ENCODE measurements around the gene SHANK3.

SHANK3 gene

DNA sequence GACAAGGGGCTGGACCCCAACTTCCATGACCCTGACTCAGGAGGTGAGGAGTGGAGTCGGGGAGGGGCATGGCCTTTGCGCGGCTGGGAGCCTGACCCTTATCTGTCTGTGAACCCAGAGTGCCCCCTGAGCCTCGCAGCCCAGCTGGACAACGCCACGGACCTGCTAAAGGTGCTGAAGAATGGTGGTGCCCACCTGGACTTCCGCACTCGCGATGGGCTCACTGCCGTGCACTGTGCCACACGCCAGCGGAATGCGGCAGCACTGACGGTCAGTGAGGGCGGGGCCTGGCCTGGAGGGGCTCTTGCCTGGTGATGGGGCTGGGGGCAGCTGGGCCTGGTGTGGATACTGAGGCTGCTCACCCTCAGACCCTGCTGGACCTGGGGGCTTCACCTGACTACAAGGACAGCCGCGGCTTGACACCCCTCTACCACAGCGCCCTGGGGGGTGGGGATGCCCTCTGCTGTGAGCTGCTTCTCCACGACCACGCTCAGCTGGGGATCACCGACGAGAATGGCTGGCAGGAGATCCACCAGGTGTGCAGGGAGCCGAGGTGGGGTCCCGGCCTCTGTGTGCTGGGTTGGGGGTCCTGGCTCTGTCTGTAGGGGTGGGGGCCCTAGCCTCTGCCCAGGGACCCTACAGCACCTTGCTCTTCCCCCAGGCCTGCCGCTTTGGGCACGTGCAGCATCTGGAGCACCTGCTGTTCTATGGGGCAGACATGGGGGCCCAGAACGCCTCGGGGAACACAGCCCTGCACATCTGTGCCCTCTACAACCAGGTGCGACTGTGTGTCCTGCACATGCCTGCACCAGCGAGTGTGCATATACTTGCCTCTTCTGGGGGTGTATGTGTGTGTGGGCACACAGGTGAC, 6.3 kb downstream of the SHANK3 start:
- no peak for DNase-seq (ENCODE audit: low spot score)

DNA sequence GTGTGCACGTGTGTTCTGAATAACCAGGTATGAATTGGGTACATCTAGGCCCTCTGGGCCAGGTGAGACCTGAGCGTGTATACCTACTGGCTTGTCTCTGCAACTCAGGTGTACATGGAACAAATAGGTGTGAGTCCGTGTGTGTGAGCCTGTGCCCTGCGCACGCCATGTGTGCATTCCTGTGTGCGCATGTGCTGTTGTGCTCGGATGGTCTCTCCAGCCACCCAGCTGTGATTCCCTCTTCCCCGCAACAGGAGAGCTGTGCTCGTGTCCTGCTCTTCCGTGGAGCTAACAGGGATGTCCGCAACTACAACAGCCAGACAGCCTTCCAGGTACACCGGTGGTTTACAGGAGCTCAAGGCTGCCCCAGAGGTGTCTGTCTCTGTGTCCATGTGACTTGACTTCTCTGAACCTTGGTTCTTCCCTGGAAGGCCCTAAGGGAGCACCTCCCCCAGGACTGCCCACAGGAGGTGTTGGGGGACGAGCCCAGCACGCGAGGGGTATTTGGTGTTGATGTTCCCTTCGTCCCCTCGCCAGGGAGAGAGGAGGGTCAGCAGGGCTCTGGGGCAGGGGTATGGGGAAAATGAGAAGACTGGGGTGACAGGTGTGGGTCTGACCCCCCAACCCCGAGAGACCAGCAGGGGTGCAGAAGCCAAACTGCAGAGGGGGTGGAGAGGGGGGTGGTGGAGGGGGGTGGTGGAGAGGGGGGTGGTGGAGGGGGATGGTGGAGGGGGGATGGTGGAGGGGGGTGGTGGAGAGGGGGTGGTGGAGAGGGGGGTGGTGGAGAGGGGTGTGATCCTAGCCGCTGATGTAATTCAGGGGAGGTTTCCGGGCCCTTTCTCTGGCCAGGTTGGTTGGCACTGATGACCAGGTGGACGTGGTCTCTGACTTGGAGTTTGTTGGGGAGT, 10.7 kb downstream of the SHANK3 start:
- DNase-seq (ENCODE audit: low spot score) = no peak

DNA sequence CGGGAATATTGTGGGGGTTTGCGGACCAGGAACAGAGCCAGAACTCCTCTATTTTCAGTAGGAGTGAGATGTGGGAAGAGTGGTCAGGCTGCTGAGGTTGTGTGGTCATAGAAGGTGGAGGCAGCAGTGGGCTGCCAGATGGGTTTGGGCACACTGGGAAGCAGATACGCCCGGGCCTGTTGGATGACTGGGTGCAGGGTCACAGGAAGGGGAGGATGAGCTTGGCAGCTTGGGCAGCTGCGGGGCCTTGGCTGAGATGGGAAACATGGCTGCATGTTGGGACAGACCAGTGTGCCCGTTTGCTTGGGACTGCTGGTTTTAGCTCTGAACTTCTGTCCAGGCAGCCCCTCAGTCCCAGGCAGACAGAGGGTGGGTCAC, 11.4 kb downstream of the SHANK3 start:
- DNase-seq (ENCODE audit: low spot score) = no peak

DNA sequence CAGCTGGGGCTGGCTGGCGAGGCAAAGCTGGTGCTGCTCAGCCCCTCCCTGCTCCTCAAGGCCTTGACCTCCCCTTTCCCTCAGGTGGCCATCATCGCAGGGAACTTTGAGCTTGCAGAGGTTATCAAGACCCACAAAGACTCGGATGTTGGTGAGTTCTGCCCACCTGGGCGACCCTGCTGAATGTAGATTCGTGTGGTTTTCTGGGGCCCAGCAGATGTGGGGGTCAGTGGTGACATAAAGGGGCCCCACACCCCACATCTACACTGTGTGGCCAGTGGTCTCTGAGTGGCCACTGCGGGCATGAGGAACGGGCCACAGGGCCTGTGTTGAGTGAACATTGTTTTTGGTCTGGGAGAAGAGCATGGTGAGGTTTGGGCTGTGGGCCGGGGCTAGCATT, 11.9 kb downstream of the SHANK3 start:
- peak; percentile 8 for DNase-seq (ENCODE audit: low spot score)

DNA sequence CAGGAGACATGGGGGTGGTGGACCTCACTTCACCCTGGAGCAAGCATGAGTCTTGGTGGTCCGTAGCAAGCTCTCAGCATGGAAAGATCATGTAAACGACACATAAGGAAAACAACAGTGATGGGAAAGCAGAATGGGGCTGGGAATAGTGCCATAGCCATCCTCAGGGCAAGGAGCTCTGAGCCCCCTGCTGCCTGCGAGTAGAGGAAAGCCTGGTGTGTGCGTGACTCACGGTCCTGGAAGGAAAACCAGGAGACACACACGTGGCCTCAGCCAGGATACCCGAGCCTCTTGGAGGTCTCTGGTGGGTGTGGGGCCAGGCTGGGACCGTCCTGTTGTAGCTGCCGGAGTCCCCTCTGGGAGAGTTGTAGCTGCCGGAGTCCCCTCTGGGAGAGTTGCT, 12.4 kb downstream of the SHANK3 start:
- peak; percentile 11 for DNase-seq (ENCODE audit: low spot score)

DNA sequence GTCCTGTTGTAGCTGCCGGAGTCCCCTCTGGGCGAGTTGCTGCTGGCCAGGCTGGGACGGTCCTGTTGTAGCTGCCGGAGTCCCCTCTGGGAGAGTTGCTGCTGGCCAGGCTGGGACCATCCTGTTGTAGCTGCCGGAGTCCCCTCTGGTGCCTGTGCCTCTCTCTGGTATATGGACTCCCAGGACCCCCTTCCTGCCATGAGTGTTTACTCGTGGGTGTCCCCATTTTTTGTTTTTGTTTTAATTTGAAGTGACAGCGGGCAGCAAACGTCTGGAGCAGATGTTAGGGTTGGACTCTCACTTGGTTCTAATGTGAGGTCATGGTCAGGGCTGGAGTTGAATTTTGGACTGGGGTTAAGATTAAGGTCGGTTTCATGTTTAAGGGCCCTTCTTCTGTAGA, 14.2 kb downstream of the SHANK3 start:
- DNase-seq (ENCODE audit: low spot score) = no peak

DNA sequence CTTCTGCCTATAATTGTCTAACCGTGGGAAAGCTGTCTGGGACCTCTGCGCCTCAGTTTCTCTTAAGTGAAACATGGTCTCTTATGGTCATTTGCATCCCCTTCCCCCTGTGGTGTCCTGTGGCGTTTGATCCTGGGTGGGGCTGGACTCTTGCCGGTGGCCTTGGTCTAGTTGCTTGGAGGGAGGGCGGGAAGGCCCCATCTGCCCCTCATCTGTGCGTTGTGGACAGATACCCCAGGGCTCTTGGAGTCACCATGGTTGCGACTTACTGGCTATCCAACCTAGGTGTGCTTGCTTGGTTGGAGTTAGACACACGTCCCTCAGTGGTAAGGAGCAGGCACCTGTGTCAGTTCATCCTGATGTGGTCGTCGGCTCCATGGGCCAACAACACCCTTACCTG, 15.2 kb downstream of the SHANK3 start:
- no peak for DNase-seq (ENCODE audit: low spot score)

DNA sequence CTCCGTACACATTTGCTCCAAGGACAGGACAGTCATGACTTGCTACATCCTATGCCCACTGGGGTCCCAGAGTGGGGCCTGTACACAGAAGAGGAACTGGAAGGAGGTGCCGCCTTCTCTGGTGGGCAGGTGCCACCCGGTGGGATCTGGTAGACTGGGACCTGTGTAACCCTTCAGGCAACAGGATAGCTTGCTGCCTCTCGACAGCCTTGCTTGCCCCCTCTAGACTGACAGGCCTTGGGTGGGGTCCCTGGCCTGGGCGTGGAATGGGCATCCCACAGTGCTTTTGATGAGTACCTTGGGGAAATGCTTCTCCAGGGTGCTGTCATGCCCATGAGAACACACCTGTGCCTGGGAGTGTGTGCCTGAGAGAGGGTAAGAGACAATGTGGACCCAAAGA, 15.8 kb downstream of the SHANK3 start:
- DNase-seq (ENCODE audit: low spot score) = no peak

DNA sequence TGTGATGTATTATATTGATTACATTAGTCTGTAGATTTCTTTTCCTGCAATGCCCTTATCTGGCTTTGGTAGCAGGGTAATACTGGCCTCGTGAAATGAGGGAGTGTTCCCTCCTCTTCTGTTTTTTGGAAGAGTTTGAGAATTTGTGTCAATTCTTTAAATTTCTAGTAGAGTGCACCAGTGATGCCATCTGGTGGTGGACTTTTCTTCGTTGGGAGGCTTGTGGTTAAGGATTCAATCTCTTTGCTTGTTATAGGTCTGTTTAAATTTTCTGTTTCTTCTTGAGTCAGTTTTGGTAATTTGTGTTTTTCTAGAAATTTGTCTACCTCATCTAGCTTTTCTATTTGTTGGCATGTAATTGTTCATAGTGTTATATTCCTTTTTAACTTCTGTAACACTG, 18.9 kb downstream of the SHANK3 start:
- DNase-seq (ENCODE audit: low spot score) = no peak

DNA sequence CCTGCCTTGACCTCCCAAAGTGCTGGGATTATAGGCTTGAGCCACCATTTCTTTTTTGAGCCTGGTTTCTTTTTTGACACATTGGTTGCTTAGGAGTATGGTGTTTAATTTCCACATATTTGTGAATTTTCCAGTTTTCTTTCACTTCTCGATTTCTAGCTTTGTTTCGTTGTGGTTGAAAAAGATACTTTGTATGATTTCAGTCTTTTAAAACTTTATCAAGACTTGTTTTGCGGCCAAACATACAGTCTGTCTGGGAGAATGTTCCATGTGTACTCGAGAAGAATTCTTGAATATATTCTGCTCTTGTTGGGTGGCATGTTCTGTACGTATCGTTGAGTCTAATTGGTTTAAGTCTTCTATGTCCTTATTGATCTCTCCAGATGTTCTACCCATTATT, 20.8 kb downstream of the SHANK3 start:
- DNase-seq (ENCODE audit: low spot score) = no peak

DNA sequence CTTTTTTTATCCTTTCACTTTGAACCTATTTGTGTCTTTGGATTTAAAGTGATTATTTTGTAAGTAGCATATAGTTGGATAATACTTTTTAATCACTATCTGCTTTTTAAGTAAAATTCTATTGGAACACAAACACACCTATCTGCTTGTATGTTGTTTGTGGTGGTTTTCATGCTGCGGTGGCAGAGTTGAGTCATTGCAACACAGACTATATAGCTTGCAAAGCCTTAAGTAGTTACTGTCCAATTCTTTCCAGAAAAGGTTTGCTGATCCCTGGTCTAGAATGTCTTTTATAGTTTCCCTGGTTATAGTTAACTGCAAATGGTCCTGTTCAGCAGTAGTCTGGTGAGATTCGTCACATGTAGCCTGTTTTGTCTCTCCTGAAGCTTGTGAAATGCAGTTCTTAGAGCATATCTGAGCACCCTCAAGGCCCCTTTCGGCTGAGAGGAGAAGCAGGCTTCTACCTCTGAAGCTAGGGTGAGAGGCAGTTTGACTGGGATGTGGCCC, 21.5 kb downstream of the SHANK3 start:
- no peak for DNase-seq (ENCODE audit: low spot score)

DNA sequence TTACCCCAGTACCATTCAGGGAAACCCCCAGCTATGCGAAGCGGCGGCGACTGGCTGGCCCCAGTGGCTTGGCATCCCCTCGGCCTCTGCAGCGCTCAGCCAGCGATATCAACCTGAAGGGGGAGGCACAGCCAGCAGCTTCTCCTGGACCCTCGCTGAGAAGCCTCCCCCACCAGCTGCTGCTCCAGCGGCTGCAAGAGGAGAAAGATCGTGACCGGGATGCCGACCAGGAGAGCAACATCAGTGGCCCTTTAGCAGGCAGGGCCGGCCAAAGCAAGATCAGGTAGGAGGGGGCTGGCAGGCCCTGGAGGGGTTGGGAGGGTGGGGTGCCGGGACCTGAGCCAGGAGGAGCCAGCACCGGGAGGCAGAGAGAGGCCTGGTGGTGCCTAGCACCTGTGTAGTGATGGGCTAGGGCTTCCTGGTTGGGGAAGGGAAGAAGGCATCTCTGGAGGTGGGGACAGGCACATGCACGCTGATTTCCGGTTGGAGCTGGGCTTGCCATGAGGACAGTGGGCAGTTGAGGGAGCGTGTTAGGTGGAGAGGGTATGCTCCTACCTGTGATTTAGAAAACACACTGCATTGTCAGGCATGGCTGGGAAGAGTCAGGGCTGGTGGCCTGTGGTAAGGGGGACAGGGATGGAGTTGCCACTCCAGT, 22.3 kb downstream of the SHANK3 start:
- no peak for DNase-seq (ENCODE audit: low spot score)

DNA sequence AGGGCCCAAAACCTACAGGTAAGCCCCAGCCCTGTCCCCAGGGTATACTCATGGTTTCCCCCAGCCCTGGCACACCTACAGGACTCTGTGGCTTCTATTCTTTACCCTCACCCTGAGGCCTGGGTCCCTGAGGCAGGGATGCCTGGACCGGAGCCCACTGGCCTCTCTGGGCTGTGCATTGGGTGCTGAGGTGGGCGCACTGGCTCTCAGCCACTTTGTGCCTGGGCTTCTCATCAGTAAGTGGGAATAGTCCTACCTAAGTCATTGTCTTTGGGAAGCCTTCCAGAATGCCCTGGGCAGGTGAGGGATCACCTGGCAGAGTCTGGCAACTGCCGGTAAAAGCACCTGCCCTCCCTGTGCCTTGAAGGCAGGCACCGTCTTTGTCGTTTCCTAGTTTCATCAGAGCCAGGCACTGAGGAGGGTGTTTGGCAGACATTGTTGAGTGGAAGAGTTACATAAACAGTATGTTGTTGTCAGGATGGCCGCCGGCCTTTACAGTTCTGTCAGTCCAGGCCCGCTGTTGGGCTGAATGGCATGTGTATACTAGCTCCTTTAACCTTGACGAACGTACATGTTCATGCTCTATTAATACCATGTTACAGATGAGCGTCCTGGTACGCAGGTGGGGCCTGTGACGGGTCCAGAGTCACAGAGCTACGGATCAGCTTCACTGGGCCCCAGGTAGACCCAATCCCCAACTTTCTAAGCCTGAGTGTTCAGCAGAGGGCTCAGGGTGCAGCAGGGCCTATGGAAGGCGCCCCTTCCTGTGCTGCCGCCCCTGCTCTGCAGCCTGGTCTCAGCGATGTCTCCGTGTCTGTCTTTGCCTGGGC, 23.0 kb downstream of the SHANK3 start:
- no peak for DNase-seq (ENCODE audit: low spot score)

DNA sequence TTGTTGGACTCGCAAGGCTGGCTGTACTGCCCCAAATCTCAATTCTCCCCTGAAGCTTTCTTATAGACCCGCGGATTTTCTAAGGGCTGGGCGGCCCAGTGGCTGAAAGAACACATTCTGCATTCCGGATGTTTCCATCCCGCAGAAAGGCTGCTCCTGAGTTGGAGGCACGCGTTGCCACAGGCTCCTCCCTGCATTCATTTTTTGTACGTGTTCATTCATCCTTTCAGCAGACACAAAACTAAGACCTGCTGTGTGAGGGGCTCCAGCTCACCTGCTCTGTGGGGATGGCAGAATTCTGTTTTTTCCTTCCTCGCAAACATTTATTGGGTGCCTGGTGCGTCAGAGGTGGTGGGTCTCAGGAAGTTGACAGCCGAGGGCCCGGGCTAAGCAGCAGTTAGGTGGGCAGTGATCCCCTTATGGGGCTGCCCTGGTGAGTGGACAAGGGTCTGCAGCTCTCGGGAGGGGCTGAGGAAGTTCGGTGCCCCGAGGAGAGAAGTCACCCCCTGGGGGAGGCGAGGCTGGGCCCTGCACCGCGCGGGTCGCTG, 23.7 kb downstream of the SHANK3 start:
- DNase-seq (ENCODE audit: low spot score) = no peak

DNA sequence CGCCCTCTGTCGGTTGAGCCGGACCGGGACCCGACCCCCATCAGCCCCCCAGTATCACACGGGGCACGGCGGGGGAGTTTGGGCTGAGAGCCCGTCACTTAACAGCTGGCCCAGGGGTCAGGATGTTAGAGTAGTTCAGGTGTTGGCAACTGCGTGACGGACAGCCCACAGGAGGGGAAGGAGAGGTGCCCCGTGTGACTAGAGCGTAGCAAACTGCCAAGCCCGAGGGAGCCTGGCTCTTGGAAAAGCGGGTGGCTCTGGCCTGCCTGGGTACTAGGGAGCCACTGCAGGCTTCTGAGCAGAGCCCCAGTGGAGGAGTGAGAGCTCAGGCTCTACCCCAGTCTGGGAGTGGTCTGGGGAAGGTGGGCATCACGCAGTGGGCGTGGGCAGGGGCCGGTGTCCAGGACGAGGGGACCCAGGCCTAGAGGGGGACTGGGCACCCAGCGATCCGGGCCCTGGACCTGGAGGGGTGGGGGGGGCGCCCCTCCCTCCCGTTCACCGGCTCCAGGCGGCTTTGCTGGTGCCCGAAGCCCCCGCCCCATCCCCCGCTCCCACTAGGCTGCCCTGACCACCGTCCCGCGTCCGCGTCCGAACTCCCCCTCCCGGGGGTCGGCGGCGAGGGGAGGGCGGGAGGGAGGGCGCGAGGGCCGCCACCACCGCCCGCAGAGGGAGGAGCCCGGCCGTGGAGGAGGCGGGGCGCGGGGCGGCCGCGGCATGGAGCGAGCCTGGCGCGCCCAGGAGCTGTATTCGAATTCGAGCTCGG, 24.4 kb downstream of the SHANK3 start:
- DNase-seq (ENCODE audit: low spot score) = peak; percentile 78

DNA sequence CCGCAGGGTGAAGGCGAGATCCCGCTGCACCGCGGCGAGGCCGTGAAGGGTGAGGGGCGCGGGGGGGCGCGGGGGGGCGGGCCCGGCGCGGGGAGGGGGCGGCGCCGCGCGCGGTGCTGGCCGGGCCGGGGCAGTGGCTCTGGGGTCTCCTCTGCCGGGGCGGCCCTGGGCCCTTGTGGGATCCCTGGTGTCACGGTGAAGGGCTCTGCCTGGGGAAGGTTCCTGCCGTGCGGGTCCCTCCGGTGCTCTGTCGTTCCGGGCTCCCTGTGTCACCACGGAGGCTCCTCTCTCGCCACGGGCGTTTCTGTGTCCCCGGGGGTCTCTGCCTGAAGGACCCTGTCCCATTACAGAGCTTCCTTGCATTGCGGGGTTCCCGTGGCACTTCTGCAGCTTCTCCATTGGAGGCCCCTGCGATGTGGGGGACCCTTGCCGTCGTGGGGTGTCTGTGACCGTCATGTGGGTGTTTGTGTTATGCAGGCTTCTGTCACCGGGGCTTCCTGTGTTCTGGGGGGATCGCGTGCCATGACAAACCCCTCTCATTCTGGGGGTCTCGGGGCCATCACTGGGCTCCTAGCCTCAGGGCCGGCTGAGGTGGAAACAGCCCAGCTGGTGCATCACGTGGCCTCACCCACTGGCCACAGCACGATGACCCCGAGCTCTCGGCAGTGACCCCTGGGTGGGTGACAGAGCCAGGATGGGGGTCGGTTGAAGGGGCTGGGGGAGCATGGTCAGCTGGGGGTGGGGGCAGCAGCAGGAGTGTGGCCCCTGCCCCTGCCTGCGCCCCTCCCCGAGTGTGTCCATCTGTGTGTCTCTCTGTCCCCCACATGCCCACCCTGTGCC, 25.3 kb downstream of the SHANK3 start:
- DNase-seq (ENCODE audit: low spot score) = no peak

DNA sequence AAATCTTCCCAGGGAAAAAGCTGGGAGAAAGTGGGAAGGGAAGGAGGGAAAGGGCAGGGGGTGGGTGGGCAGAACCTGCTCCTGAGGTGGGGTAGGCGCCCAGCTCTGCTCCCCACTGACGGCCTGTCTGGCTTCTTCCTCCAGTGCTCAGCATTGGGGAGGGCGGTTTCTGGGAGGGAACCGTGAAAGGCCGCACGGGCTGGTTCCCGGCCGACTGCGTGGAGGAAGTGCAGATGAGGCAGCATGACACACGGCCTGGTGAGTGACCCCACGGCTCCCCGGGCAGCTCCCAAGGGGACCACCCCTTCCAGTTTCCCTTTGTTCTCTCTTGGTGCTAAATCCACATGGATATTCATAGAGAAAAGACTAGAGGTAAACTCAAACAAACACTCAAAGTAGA, 25.9 kb downstream of the SHANK3 start:
- no peak for DNase-seq (ENCODE audit: low spot score)

DNA sequence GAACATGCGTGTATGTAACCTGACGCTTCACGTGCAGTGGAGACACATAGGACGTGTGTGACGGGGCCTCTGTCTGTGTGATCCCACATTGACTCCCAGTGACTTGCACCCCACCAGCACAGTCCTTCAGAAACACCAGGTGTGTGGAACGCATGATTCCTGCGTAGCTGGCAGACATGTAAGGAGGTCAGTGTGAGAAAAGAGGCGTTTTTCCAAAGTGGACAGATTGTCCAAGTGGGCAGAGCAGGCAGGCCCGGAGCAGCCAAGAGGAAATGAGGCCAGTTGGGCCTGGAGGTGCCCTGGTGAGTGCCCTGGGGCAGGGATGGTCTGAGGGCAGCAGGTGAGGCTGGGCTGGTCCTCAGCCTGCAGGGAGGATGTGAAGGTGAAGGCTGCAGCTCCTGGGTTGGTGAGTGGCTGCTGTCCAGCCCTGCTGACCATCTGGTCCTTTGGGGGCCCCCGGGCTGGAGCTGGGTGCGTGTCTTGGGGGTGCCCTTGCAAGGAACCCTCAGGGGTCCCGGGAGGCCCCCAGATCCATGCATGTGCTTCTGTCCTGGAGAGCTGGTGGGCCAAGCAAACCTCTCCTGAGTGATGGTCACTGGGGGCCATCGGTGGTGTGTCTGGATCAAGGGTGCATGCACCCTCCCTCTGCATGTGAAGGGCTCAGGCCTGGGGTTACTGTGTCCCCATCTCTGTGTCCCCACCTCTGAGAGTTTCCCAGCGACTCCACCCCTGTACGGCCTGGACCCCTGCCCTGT, 26.6 kb downstream of the SHANK3 start:
- no peak for DNase-seq (ENCODE audit: low spot score)

Data from HuH-7.5 (cell line).